Smooth muscle cell (in vitro differentiated cells): ENCODE data around the gene CCIN. TPM values are rescaled to one million over a fixed set of nuclear protein-coding genes. Genes with fewer than 3 reads are reported as not detected.

Experiments
- DNase-seq: peaks from one replicate; lab custom pipeline; 2025; ENCODE audit not compliant: unreplicated experiment; lab: John Stamatoyannopoulos, UW
- H2AFZ ChIP-seq: fragments of 200-600 bp; sonication (generic); 2 replicates; pipeline ENCODE4 v1.6.0; 2016; ENCODE audit warnings: antibody characterized with exemption, low read depth, mild to moderate bottlenecking
- H3F3A ChIP-seq: fragments of 200-600 bp; sonication (generic); 2 replicates; pipeline ENCODE4 v1.6.0; 2017; ENCODE audit warnings: antibody characterized with exemption, low read depth
- H3K27ac ChIP-seq: fragments of 200-600 bp; sonication (generic); 2 replicates; pipeline ENCODE4 v1.5.1; 2016; ENCODE audit warnings: low read depth, mild to moderate bottlenecking
- H3K27me3 ChIP-seq: fragments of 200-600 bp; sonication (generic); 2 replicates; pipeline ENCODE4 v1.6.1; 2016; ENCODE audit warnings: low read depth, mild to moderate bottlenecking
- H3K36me3 ChIP-seq: fragments of 200-600 bp; sonication (generic); 2 replicates; pipeline ENCODE4 v1.5.1; 2016; ENCODE audit warnings: low read depth
- H3K4me1 ChIP-seq: fragments of 200-600 bp; sonication (generic); 2 replicates; pipeline ENCODE4 v1.5.1; 2016; ENCODE audit warnings: low read depth
- H3K4me2 ChIP-seq: fragments of 200-600 bp; sonication (generic); 2 replicates; pipeline ENCODE4 v1.6.0; 2016; ENCODE audit warnings: mild to moderate bottlenecking
- H3K4me3 ChIP-seq: fragments of 200-600 bp; sonication (generic); 2 replicates; pipeline ENCODE4 v1.5.1; 2016; ENCODE audit warnings: mild to moderate bottlenecking
- H3K79me2 ChIP-seq: fragments of 200-600 bp; sonication (generic); 2 replicates; pipeline ENCODE4 v1.6.0; 2016; ENCODE audit warnings: low read depth, mild to moderate bottlenecking
- H3K9ac ChIP-seq: fragments of 200-600 bp; sonication (generic); 2 replicates; pipeline ENCODE4 v1.6.0; 2016; ENCODE audit warnings: low read depth
- H3K9me3 ChIP-seq: fragments of 200-600 bp; sonication (generic); replicated peaks from 2 replicates; pipeline ENCODE4 v1.5.1; 2016; ENCODE audit warnings: low read depth
- H4K20me1 ChIP-seq: fragments of 200-600 bp; sonication (generic); 2 replicates; pipeline ENCODE4 v1.6.0; 2016; ENCODE audit warnings: low read depth
- CTCF ChIP-seq: fragments of 200-600 bp; sonication (generic); IDR thresholded peaks from 2 replicates; pipeline ENCODE4 v1.5.1; 2017; ENCODE audit warnings: borderline replicate concordance, mild to moderate bottlenecking, antibody characterized with exemption; ENCODE audit not compliant: insufficient read depth, poor library complexity, severe bottlenecking
- WGBS: methylation state at CpG from one replicate; pipeline ENCODE4 v1.1.7; 2016; ENCODE audit warnings: low lambda C conversion rate; 5-methylcytosine and 5-hydroxymethylcytosine counted together
- polyA plus RNA-seq: library from polyadenylated mRNA; unstranded; fragments of >200 nt; fragmentation: Nextera tagmentation; extraction: Ambion mirVana; gene quantifications from 2 replicates; pipeline ENCODE4 v1.2.1, GENCODE V29; 2016
- total RNA-seq: library from RNA; depleted of rRNA; stranded (reverse); fragments of >200 nt; gene quantifications from 2 replicates; pipeline ENCODE4 v1.2.3, GENCODE V29; 2014

The CCIN gene
- total and polyA plus RNA-seq, 2 experiments from 2014 or later, result 0.31 to 1.3 TPM

GRCh38 chr9:36218411-36218901 is 49.3 kb downstream of the CCIN start:
- WGBS, result 86% methylated on average over 7 of the region's 7 CpGs
- Histone ChIP-seq H3K4me3 (no peak overlapping the region), H3K79me2 (peaks cover 5% of the 10 kb centered on the region), H3K4me1 (peaks cover 7% of the 10 kb centered on the region), H4K20me1 (peaks cover 42% of the 10 kb centered on the region), H3F3A (peaks cover 30% of the 10 kb centered on the region), H3K36me3 (peaks cover 16% of the 10 kb centered on the region), H3K27me3 (no peaks in the 10 kb centered on the region), H3K4me2 (no peak overlapping the region), H2AFZ (no peak overlapping the region), H3K9me3 (no peaks in the 10 kb centered on the region), H3K27ac (no peak overlapping the region), H3K9ac (no peak overlapping the region)
- TF ChIP-seq CTCF, result no peak
- no peak for DNase-seq

Other genes with a start within 250 kb of the CCIN start
- gene OR2S2, start 211.2 kb upstream of the CCIN start, total RNA-seq, result 0.13 TPM in 1 of 2 replicates, not detected in the other
- gene OR2S2, start 211.2 kb upstream of the CCIN start, polyA plus RNA-seq, result 0.21 TPM in 1 of 2 replicates, not detected in the other
- gene RECK, start 132.5 kb upstream of the CCIN start, total RNA-seq, result 42.9 and 46.5 TPM in 2 replicates
- 36.5 and 50.0 TPM in 2 replicates for gene RECK, start 132.5 kb upstream of the CCIN start, polyA plus RNA-seq
- 30.7 and 35.8 TPM in 2 replicates for gene GLIPR2, start 32.7 kb upstream of the CCIN start, total RNA-seq
- gene GLIPR2, start 32.7 kb upstream of the CCIN start, polyA plus RNA-seq, result 91.1 and 121 TPM in 2 replicates
- 226 and 246 TPM in 2 replicates for gene CLTA, start 21.5 kb downstream of the CCIN start, total RNA-seq
- 206 and 239 TPM in 2 replicates for gene CLTA, start 21.5 kb downstream of the CCIN start, polyA plus RNA-seq
- 20.8 and 28.0 TPM in 2 replicates for gene GNE, start 89.1 kb downstream of the CCIN start, total RNA-seq
- gene GNE, start 89.1 kb downstream of the CCIN start, polyA plus RNA-seq, result 7.0 and 7.8 TPM in 2 replicates
- 25.3 and 27.5 TPM in 2 replicates for gene RNF38, start 230.9 kb downstream of the CCIN start, total RNA-seq
- 10.1 and 11.3 TPM in 2 replicates for gene RNF38, start 230.9 kb downstream of the CCIN start, polyA plus RNA-seq